Measurements from ENCODE around the gene PEX7. TPM values are rescaled to one million over a fixed set of nuclear protein-coding genes. Genes with fewer than 3 reads are reported as not detected.
A peak's percentile ranks its signal among the peaks of the same experiment; 100 is the strongest.

PEX7 gene, protein sequence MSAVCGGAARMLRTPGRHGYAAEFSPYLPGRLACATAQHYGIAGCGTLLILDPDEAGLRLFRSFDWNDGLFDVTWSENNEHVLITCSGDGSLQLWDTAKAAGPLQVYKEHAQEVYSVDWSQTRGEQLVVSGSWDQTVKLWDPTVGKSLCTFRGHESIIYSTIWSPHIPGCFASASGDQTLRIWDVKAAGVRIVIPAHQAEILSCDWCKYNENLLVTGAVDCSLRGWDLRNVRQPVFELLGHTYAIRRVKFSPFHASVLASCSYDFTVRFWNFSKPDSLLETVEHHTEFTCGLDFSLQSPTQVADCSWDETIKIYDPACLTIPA
- total RNA-seq: 13.2 TPM
- long read RNA-seq, transcript PEX7-201 (10 exons, 1,464 nt): major isoform, 16 of 20 reads
- long read RNA-seq, partial matches to known transcripts: 0 of 20 reads
- long read RNA-seq, other reads (novel, unspliced or antisense): 4 of 20 reads

DNA sequence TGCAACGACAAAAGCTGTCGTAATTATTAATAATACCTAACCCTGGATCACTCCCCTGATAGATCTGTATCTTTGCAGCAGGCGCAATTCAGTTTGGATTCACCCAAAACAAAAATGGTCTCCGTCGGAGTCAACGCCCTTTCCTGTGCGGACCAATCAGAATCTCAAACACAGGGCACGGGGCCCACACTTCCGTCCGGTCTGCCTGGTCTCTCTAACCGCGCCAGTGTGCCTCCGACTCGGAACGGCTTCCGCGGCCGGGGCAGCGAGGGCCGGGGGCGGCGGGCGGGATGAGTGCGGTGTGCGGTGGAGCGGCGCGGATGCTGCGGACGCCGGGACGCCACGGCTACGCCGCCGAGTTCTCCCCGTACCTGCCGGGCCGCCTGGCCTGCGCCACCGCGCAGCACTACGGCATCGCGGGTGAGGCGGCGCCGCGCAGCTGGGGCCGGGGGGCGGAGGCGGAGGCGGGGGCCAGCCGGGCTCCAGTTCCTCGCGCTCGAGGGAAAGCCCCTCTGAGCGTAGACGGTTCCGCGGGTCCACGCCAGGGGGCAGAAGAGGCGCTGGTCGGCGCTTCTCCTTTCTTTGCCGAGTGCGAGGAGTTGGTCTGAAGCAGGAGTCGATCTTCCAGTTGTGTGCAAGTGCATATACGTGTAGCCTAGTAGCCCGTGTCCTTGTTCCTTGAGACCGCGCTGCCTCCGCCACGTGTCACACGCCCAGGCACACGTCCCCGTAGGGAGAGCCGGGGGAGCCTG, at the start of gene PEX7:
PEX7 (plus strand) TSS at position 217 of the 752 bp plus-strand sequence; CDS start at position 291, 74 bp downstream.
- intact Hi-C loops (cut with DNase I): no loop called here
- peak; percentile 97 for DNase-seq (ENCODE audit: low spot score)

- intact Hi-C loops (cut with DNase I): no loop called here
- no peak for DNase-seq (ENCODE audit: low spot score)
Measured at GRCh38 chr6:136772685-136773472, 49.5 kb upstream of the PEX7 start.

GRCh38 chr6:136773473-136773796, 49.0 kb upstream of the PEX7 start:
- intact Hi-C loops (cut with DNase I): no loop called here
- no peak for DNase-seq (ENCODE audit: low spot score)

GRCh38 chr6:136774228-136775041, 48.0 kb upstream of the PEX7 start:
- DNase-seq (ENCODE audit: low spot score): no peak
- intact Hi-C loops (cut with DNase I): no loop called here

DNA sequence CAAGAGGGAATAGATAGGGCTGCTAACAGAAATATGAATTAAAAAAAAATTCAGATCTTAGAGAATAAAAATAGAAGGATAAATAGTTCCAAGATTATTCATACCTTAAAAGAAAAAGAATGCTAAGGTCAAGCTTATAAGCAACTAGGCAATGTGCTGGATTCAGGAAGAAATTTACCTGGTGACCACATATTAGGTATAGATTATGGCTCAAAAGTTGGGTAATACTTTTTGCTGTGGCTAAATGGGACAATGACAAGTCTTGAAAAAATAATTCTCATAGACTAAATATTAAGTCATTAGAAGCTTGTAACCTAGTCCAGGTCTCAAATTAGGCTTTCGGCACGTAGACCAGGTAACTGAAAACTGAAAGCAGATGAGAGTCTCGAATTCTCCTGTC, 47.3 kb upstream of the PEX7 start:
- intact Hi-C loops (cut with DNase I): no loop called here
- DNase-seq (ENCODE audit: low spot score): no peak

- DNase-seq (ENCODE audit: low spot score): no peak
- intact Hi-C loops (cut with DNase I): no loop called here
Measured at GRCh38 chr6:136775548-136775947, 46.8 kb upstream of the PEX7 start.

GRCh38 chr6:136777651-136778050, 44.7 kb upstream of the PEX7 start:
- no peak for DNase-seq (ENCODE audit: low spot score)
- intact Hi-C loops (cut with DNase I): no loop called here

DNA sequence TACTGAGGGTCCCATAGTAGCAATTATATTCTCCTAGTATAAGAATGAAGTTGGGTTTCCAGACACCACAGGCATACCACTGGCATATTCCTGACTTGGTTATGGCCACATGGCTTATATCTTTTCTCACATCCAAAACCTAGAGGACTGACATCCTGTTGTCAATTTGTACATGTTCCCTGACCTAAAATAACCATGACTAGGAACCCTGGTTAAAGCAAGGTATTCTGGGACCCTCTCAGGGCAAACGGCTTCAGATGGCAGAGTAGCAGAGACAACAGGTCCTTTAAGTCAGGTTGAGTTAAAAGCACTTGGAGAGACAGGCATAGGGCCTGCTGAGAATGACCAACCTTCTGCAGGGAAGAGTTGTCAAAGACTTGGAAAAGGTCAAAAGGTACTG, 42.7 kb upstream of the PEX7 start:
- no peak for DNase-seq (ENCODE audit: low spot score)
- intact Hi-C loops (cut with DNase I): no loop called here

DNA sequence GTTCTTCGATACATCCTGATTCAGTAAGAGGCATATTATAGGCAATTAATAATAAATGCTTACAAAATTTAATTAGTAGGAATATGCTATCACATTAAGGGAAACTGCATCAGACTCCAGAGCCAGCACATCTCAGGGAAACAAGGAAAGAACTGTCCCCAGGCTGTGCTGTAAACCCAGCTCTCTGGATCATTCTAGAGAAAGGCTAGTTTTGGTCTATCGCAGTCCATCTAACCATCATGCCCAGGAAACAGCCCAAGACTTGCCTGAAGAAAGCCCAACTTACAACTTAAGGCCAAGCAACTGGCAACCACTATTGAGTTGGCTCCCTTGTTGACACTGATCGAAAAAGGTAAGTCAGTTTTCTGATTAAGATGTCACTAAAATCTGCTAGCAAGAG, 41.4 kb upstream of the PEX7 start:
- intact Hi-C loops (cut with DNase I): no loop called here
- DNase-seq (ENCODE audit: low spot score): no peak

DNA sequence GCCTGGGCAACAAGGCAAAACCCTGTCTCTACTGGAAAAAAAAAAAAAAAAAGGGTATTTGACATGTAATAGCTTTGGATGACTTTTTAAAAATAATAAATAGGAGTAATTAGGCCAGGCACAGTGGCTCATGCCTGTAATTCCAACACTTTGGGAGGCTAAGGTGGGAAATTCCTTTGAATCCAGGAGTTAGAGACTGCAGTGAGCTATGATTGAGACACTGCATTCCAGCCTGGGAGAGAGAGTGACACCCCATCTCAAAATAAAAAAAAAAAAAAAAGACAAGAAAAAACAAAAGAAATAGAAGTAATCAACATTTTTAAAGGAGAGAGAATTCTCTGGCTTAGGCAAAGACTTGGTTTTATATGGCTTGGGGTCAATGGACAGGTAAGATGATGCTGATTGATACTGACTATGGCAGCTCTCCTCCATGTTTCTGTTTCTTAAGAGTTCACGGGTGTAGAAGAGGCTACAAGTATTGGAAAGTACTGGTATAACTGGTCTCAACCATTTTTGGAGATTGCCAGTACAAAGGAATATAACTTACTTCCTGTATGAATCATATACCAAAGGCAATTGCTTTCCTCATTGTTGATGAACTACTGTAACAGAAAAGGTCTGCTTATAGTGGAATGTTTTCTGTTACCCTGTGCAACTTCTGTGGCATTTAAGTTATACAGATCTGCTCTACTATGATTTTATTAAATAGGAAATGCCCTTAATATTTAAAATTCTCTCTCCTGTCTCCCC, 40.2 kb upstream of the PEX7 start:
- DNase-seq (ENCODE audit: low spot score): no peak
- intact Hi-C loops (cut with DNase I): no loop called here

DNA sequence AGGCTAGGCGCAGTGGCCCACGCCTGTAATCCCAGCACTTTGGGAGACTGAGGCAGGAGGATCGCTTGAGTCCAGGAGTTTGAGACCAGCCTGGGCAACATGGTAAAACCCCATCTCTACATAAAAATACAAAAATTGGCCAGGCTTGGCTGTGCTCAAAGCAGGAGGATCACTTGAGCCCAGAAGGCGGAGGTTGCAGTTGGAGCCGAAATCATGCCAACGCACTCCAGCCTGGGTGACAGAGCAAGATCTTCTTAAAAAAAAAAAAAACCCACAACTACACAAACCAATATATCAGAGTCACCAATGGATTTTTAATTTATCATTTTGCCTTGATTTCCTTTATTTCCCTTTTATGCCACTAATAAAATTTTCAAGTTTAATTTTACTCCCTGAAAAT, 39.4 kb upstream of the PEX7 start:
- intact Hi-C loops (cut with DNase I): no loop called here
- no peak for DNase-seq (ENCODE audit: low spot score)

GRCh38 chr6:136783495-136784270, 38.7 kb upstream of the PEX7 start:
- DNase-seq (ENCODE audit: low spot score): peak; percentile 79
- intact Hi-C loops (cut with DNase I): no loop called here

DNA sequence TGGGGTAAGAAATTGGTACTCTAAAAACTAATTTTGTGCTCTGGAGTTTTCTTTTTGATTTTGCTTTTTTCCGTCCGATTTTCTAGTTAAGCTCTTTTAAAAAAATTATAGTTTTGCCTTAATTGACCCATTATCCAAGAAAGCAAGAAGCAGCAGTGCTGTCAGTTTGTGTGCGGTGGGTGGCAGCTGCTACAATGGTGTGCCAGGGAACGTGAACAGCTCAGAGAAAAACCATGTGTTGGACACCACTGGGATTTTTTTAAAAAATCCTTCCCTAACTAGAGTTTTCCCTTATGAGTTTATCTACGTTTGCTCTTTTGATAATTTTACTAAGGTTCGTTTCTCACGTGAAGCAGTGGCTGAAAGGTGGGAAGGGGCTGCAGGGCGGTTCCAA, 38.1 kb upstream of the PEX7 start:
- intact Hi-C loops (cut with DNase I): no loop called here
- no peak for DNase-seq (ENCODE audit: low spot score)

- peak; percentile 85 for DNase-seq (ENCODE audit: low spot score)
- intact Hi-C loops (cut with DNase I): no loop called here
Measured at GRCh38 chr6:136784910-136785746, 37.3 kb upstream of the PEX7 start.

GRCh38 chr6:136786658-136787057, 35.7 kb upstream of the PEX7 start:
- DNase-seq (ENCODE audit: low spot score): no peak
- intact Hi-C loops (cut with DNase I): no loop called here

GRCh38 chr6:136787726-136788068, 34.7 kb upstream of the PEX7 start:
- intact Hi-C loops (cut with DNase I): no loop called here
- DNase-seq (ENCODE audit: low spot score): no peak
